GM18519 (cell line): ENCODE data around the gene AADAC.
"Not testable (repeated sequence)": the region's sequence is repeated elsewhere in the genome, so short reads cannot be mapped to it uniquely, and the experiment has no call there.

Experiments used
- ATAC-seq: cut with Tn5 transposase; IDR thresholded peaks from one replicate; pipeline ENCODE4 v1.9.1; 2021; ENCODE audit warnings: mild to moderate bottlenecking, moderate library complexity; ENCODE audit not compliant: unreplicated experiment, low FRiP score

The AADAC gene

GRCh38 chr3:151850065-151850464 is 36.1 kb downstream of the AADAC start:
- ATAC-seq, result not testable (repeated sequence)

- no peak for ATAC-seq
Observed at GRCh38 chr3:151852074-151852811, 38.3 kb downstream of the AADAC start.

- no peak for ATAC-seq
Observed at GRCh38 chr3:151856118-151856517, 42.2 kb downstream of the AADAC start.

GRCh38 chr3:151856641-151857040 is 42.7 kb downstream of the AADAC start:
- ATAC-seq, result no peak

- no peak for ATAC-seq
Observed at GRCh38 chr3:151859233-151859673, 45.3 kb downstream of the AADAC start.

GRCh38 chr3:151859905-151860304 is 46.0 kb downstream of the AADAC start:
- ATAC-seq, result no peak

GRCh38 chr3:151863611-151864010 is 49.7 kb downstream of the AADAC start:
- no peak for ATAC-seq

GRCh38 chr3:151864423-151865101 is 50.6 kb downstream of the AADAC start:
- ATAC-seq, result no peak

GRCh38 chr3:151866711-151867410 is 52.9 kb downstream of the AADAC start:
- no peak for ATAC-seq

- no peak for ATAC-seq
Observed at GRCh38 chr3:151867666-151868065, 53.8 kb downstream of the AADAC start.

GRCh38 chr3:151869181-151869580 is 55.3 kb downstream of the AADAC start:
- ATAC-seq, result no peak

GRCh38 chr3:151871639-151872468 is 57.9 kb downstream of the AADAC start:
- peak; percentile 90 for ATAC-seq

GRCh38 chr3:151873398-151873797 is 59.5 kb downstream of the AADAC start, which contains the start of gene SUCNR1:
Gene SUCNR1 (plus strand): TSS chr3:151873643. CDS start chr3:151879893, 6,250 bp downstream.
- no peak for ATAC-seq

GRCh38 chr3:151874079-151874478 is 60.2 kb downstream of the AADAC start:
- ATAC-seq, result not testable (repeated sequence)

GRCh38 chr3:151875759-151876158 is 61.8 kb downstream of the AADAC start:
- ATAC-seq, result peak; percentile 29

GRCh38 chr3:151877269-151877668 is 63.4 kb downstream of the AADAC start:
- no peak for ATAC-seq
